ENCODE results near the gene GMPR.

DNA sequence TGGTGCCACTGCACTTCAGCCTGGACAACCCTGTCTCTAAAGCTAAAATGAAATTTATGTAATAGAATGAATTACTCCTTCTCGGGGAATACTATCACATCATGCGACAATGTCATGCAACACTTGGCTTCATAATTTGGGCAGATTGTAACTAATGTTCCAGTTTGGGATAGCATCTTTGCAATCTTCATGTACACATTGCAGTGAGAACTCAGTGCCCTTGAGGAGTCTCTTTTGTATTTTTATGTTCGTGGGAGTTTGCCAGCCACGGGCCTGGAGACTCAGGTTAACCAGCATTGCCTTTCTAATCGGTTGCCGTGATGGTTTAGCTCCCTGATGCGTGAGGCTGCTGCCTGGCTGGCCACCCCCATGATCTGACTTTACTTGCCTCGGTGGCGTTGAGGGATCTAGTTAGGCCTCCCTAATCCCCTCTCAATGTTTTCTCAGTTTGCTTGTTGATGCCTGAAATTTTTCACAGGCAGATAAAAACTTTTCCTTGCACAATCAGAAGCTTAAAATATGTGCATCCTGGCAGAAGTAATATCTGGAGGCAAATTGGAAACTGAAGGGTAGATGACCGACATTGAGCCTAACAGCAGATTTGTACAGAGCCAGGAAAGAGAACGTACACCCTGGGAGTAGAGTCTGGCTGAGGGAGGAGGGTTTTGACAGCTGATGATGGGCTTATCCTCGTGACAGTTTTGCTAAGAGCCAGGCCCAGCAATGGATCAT lies 2.4 kb downstream of the GMPR start:
- no peak for TF ChIP-seq ZNF8 (CRISPR knock-in tag; IDR thresholded peaks at IDR 0.05)
- no peak for TF ChIP-seq TCF4 (CRISPR knock-in tag; IDR thresholded peaks at IDR 0.05; ENCODE audit: borderline replicate concordance)
- TF ChIP-seq, protein P1, sequence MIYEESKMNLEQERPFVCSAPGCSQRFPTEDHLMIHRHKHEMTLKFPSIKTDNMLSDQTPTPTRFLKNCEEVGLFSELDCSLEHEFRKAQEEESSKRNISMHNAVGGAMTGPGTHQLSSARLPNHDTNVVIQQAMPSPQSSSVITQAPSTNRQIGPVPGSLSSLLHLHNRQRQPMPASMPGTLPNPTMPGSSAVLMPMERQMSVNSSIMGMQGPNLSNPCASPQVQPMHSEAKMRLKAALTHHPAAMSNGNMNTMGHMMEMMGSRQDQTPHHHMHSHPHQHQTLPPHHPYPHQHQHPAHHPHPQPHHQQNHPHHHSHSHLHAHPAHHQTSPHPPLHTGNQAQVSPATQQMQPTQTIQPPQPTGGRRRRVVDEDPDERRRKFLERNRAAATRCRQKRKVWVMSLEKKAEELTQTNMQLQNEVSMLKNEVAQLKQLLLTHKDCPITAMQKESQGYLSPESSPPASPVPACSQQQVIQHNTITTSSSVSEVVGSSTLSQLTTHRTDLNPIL (CRISPR knock-in tag; IDR thresholded peaks at IDR 0.05; ENCODE audit: low read depth), result no peak
